ENCODE results near the gene FOXN4.

Gene FOXN4

DNA sequence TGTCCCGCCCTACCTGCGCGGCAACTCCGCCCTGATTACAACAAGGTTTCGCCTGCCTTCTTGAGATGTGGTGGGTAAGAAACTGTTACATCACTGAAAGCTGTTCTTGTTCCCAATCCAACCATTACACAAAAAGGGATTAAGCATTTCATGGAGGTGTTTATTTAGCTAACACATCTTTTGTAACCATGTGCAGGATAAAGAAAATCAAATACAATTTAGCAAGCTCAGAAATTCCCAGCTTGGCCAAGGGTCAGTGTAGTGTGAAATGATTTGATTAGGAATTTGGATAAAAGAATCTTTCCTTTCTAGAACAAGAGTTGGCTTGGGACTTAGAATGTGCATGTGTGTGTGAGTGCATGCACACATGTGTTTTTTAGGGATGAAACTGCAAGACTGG lies 6.3 kb downstream of the FOXN4 start:
- Histone ChIP-seq H3K9me3 (ENCODE audit: low read length) (no peaks in the 10 kb centered on the region), H3K36me3 (ENCODE audit: insufficient read depth, low read length) (no peaks in the 10 kb centered on the region), H3K4me3 (ENCODE audit: low read depth in 1 of 2, low read length in 2 of 2) (no peak overlapping the region), H3K27me3 (ENCODE audit: control insufficient read depth in 1 of 2, insufficient read depth in 2 of 2, low read length in 2 of 2) (peaks cover 10 to 11% of the 10 kb centered on the region in 2 donors), H3K4me1 (ENCODE audit: insufficient read depth, low read length) (no peaks in the 10 kb centered on the region), H3K27ac (ENCODE audit: low read depth, low read length) (no peak overlapping the region), H3K9ac (ENCODE audit: low read length) (no peak overlapping the region)

DNA sequence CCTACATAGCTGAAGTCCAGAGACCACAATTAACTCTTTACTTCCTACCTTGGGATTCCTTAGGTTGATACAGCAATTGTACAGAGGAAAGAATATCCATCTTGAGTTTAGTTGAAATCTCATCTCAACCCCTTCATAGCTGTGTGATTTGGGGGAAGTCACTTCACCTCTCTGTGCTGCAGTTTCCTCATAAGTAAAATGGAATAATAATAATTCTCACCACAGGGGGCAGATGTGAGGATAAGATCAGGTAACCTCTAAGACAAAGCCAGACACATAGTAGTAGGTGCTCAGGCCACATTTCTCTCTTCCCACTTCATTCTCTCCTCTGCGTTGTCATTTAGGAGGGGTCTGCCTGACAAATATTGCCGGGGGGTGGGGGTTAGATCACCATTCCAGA lies 6.7 kb downstream of the FOXN4 start:
- no peaks in the 10 kb centered on the region for H3K36me3 ChIP-seq (ENCODE audit: insufficient read depth, low read length)
- H3K9me3 ChIP-seq (ENCODE audit: low read length), result no peaks in the 10 kb centered on the region
- no peaks in the 10 kb centered on the region for H3K4me1 ChIP-seq (ENCODE audit: insufficient read depth, low read length)
- no peak overlapping the region for H3K4me3 ChIP-seq (ENCODE audit: low read depth in 1 of 2, low read length in 2 of 2)
- peaks cover 6 to 10% of the 10 kb centered on the region in 2 donors for H3K27me3 ChIP-seq (ENCODE audit: control insufficient read depth in 1 of 2, insufficient read depth in 2 of 2, low read length in 2 of 2)
- no peak overlapping the region for H3K27ac ChIP-seq (ENCODE audit: low read depth, low read length)
- no peak overlapping the region for H3K9ac ChIP-seq (ENCODE audit: low read length)

DNA sequence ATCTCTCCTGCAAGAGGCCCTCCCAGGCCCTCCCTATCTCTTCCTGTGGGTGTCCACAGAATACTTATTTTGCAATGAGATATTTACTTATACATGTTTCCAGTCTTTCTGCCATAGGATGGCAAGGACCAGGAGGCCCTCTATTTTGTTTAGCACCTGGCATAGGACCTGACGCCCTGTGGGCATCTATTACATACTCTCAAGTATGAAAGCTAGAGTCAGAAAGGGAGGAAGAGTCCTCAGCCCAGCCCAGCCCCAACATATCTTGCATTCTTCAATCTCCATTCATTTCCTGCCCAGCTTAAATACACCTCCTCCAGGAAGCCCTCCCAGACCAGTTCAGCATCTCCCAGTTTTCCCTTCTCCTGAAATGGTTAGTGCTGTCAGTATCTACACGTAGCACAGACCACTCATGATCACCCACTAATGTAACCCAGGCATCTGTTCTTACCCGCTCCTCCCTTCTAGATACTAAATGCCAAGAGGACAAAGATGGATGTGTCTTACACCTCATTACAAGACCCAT lies 7.4 kb downstream of the FOXN4 start:
- Histone ChIP-seq H3K4me3 (ENCODE audit: low read depth in 1 of 2, low read length in 2 of 2) (no peak overlapping the region), H3K4me1 (ENCODE audit: insufficient read depth, low read length) (no peaks in the 10 kb centered on the region), H3K9ac (ENCODE audit: low read length) (no peak overlapping the region), H3K36me3 (ENCODE audit: insufficient read depth, low read length) (no peaks in the 10 kb centered on the region), H3K9me3 (ENCODE audit: low read length) (no peaks in the 10 kb centered on the region), H3K27ac (ENCODE audit: low read depth, low read length) (no peak overlapping the region), H3K27me3 (ENCODE audit: control insufficient read depth in 1 of 2, insufficient read depth in 2 of 2, low read length in 2 of 2) (peaks cover 0 to 10% of the 10 kb centered on the region in 2 donors)

DNA sequence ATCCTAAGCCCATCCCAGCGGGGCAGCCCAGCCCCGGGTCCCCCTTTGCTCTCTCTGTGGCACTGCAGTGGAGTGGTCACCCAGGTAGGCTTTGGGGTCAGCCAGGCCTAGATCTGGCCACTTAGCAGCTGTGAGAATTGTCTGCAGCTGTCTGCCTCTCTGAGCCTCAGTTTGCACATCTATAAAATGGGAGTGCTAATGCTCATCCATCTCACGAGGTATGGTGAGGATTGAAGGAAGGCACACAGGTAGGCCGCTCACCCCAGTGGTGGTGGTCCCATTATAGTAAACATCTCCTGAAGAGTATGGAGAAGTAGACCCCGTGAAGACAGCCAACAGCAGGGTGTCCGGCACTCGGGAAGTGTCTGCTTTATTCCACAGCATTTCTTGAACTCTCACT lies 9.2 kb downstream of the FOXN4 start:
- Histone ChIP-seq H3K4me3 (ENCODE audit: low read depth in 1 of 2, low read length in 2 of 2) (no peak overlapping the region), H3K4me1 (ENCODE audit: insufficient read depth, low read length) (no peaks in the 10 kb centered on the region), H3K9me3 (ENCODE audit: low read length) (no peaks in the 10 kb centered on the region), H3K9ac (ENCODE audit: low read length) (no peak overlapping the region), H3K36me3 (ENCODE audit: insufficient read depth, low read length) (no peaks in the 10 kb centered on the region), H3K27me3 (ENCODE audit: control insufficient read depth in 1 of 2, insufficient read depth in 2 of 2, low read length in 2 of 2) (no peaks in the 10 kb centered on the region), H3K27ac (ENCODE audit: low read depth, low read length) (no peak overlapping the region)

DNA sequence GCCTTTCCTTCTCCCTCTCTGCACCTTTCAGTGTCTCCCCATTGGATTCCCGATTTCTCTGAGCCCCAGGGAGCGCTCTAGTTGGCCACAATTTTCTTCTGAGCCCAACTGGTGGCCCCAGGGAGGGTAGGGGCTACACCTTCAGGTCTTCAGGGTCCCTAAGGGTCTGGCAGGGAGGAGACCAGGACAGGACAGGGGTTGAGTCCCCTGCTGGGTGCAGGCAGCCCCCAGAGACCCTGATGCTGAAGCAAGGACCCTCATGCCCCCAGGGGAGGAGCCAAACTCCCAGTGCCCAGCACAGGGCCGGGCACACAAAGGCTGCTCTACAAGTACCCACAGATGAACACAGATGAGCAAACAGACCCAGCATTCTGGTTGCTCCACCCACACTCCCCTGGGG lies 12.7 kb downstream of the FOXN4 start:
- Histone ChIP-seq H3K27me3 (ENCODE audit: control insufficient read depth in 1 of 2, insufficient read depth in 2 of 2, low read length in 2 of 2) (no peaks in the 10 kb centered on the region), H3K4me3 (ENCODE audit: low read depth in 1 of 2, low read length in 2 of 2) (no peak overlapping the region)

DNA sequence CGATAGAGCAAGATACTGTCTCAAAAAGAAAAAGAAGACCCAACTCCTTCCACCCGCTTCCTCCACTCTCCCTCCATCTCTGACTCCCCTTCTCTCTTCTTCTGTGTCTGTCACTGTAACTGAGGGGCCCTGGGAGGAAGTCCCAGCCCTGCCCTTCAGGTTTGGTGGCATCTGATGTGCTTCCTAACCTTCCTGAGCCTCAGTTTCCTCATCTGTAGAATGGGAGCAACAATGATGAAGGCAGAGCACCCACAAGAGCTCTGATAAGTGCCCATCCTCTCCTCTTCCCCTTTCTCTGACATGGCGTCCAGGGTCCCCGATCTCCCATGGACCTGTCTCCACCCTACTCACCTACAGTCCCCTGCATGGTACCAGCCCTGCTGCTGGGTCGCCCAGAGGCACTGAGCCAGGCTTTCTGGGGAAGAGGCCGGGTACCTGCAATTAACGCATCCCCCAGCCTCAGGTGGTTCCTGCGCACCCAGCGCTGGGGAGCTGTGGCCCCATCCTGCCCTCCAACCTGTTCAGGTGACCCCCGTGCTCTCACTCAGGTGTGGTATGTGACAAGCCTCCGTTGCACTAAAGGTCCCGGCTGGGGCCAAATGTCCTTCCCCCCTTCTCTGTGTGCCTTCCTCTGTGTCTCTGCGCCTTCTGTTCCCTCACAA lies 13.2 kb downstream of the FOXN4 start:
- H3K36me3 ChIP-seq (ENCODE audit: insufficient read depth, low read length), result no peaks in the 10 kb centered on the region
- no peaks in the 10 kb centered on the region for H3K27me3 ChIP-seq (ENCODE audit: control insufficient read depth in 1 of 2, insufficient read depth in 2 of 2, low read length in 2 of 2)
- H3K4me1 ChIP-seq (ENCODE audit: insufficient read depth, low read length), result peaks cover 9% of the 10 kb centered on the region
- H3K4me3 ChIP-seq (ENCODE audit: low read depth in 1 of 2, low read length in 2 of 2), result no peak overlapping the region
- H3K27ac ChIP-seq (ENCODE audit: low read depth, low read length), result no peak overlapping the region
- no peaks in the 10 kb centered on the region for H3K9me3 ChIP-seq (ENCODE audit: low read length)
- H3K9ac ChIP-seq (ENCODE audit: low read length), result no peak overlapping the region

More for the DNA sequence above, 12.7 kb downstream of the FOXN4 start:
- no peaks in the 10 kb centered on the region for H3K9me3 ChIP-seq (ENCODE audit: low read length)
- peaks cover 5% of the 10 kb centered on the region for H3K4me1 ChIP-seq (ENCODE audit: insufficient read depth, low read length)
- no peak overlapping the region for H3K9ac ChIP-seq (ENCODE audit: low read length)
- H3K36me3 ChIP-seq (ENCODE audit: insufficient read depth, low read length), result no peaks in the 10 kb centered on the region
- no peak overlapping the region for H3K27ac ChIP-seq (ENCODE audit: low read depth, low read length)

DNA sequence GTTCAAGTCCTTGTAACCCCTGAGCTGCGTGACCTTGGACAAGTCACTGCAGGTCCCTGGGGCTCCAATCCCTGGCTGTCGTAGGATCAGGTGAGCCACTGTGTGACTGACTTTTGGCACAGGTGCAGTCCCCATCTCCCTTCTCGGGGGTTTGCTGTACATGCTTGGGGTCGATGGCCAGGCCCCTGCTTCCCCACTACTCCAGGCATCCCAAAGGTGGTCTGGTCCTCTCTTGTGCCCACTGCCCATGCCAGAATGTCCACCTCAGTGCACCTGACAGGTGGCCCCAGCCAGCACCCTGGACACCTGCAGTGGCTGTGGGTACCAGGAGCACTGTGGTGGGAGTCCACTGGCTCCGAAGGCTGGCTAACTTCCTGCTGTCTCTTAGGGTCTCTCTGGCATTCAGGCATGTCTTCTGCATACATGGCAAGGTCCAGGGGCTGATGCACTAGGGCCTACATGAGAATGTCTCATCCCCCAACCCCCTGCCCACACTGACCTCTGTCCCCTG lies 14.7 kb downstream of the FOXN4 start:
- Histone ChIP-seq H3K9ac (ENCODE audit: low read length) (no peak overlapping the region), H3K9me3 (ENCODE audit: low read length) (no peaks in the 10 kb centered on the region), H3K36me3 (ENCODE audit: insufficient read depth, low read length) (no peaks in the 10 kb centered on the region), H3K27me3 (ENCODE audit: control insufficient read depth in 1 of 2, insufficient read depth in 2 of 2, low read length in 2 of 2) (no peaks in the 10 kb centered on the region), H3K4me3 (ENCODE audit: low read depth in 1 of 2, low read length in 2 of 2) (no peak overlapping the region), H3K27ac (ENCODE audit: low read depth, low read length) (no peak overlapping the region), H3K4me1 (ENCODE audit: insufficient read depth, low read length) (peaks cover 14% of the 10 kb centered on the region)

DNA sequence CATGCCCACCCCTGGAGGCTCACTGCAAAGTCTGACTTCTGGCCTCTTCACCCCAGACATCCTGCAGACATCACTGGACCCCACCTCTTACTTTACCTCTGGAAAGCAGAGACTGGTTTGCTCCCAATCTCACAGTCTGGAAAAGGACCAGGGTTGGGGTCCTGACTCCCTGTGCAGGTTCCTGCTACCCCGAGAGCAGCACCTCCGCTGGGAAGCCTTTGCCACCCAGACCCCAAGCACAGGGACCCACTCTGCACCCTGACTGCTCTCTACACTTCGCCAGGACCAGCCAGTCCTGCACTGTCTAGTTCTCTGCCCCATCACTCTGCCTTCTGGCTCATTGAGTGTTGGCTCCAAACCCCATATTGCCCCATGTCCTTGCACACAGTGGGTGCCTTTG lies 16.0 kb downstream of the FOXN4 start:
- H3K36me3 ChIP-seq (ENCODE audit: insufficient read depth, low read length), result no peaks in the 10 kb centered on the region
- no peak overlapping the region for H3K4me3 ChIP-seq (ENCODE audit: low read depth in 1 of 2, low read length in 2 of 2)
- H3K9ac ChIP-seq (ENCODE audit: low read length), result no peak overlapping the region
- H3K27ac ChIP-seq (ENCODE audit: low read depth, low read length), result no peak overlapping the region
- no peaks in the 10 kb centered on the region for H3K9me3 ChIP-seq (ENCODE audit: low read length)
- H3K27me3 ChIP-seq (ENCODE audit: control insufficient read depth in 1 of 2, insufficient read depth in 2 of 2, low read length in 2 of 2), result no peaks in the 10 kb centered on the region
- peaks cover 14% of the 10 kb centered on the region for H3K4me1 ChIP-seq (ENCODE audit: insufficient read depth, low read length)

DNA sequence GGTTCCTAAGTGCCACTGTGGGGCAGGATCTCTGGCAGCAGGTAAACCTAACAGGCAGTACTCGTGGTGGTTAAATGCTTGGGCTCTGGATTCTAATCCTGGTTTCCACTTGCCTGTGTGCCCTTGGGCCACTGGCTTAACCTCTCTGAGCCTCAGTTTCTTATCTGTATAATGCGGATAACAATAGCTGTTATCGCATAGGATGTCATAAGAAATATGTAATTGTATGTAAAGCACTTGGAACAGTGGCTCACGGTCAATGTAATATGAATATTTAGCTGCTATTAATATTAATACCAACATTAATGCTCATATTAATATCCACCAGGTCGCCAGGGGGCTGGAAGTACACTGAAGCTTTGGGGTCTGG lies 16.8 kb downstream of the FOXN4 start:
- no peaks in the 10 kb centered on the region for H3K9me3 ChIP-seq (ENCODE audit: low read length)
- H3K36me3 ChIP-seq (ENCODE audit: insufficient read depth, low read length), result no peaks in the 10 kb centered on the region
- no peaks in the 10 kb centered on the region for H3K27me3 ChIP-seq (ENCODE audit: control insufficient read depth in 1 of 2, insufficient read depth in 2 of 2, low read length in 2 of 2)
- H3K4me3 ChIP-seq (ENCODE audit: low read depth in 1 of 2, low read length in 2 of 2), result no peak overlapping the region
- peaks cover 14% of the 10 kb centered on the region for H3K4me1 ChIP-seq (ENCODE audit: insufficient read depth, low read length)
- H3K9ac ChIP-seq (ENCODE audit: low read length), result no peak overlapping the region
- H3K27ac ChIP-seq (ENCODE audit: low read depth, low read length), result no peak overlapping the region

DNA sequence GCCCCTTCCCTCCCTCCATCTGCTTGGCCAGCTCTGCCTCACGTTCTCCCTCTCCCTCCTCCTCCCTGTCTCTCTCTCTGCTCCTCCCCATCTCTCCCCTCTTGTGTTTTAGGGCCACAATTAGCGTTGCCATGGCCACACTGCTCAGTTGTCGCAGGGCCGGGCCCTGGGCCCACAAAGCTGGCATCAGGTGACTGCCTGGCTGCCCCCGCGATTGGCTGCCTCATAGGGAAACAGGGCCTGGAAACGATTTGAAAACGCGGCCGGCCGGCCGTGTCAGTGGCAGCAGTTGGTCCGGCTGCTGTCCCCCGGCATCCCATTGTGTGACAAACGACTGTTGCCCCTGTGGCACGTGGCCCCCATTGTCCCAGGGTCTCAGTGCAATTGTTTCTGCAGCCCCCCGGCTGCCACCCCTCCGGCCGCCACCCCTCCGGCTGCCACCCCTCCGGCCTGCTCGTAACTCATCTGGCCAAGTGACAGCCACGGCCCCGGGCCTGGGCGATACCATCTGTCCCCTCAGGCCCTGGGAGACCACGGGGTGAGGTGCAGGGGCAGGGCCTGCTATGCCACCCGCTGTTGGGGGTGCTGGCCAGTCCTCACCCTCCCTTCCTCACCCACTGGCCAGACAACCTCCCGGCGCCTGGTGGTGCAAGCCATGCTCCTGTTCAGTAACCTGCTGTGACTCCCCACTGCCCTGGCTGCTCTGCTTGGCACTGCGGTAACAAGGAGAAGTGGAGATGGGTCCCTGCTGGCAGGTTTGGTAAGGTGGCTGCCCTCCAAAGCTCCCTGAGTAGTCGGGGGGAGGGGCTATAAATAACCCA lies 17.4 kb downstream of the FOXN4 start:
- no peaks in the 10 kb centered on the region for H3K27me3 ChIP-seq (ENCODE audit: control insufficient read depth in 1 of 2, insufficient read depth in 2 of 2, low read length in 2 of 2)
- H3K4me1 ChIP-seq (ENCODE audit: insufficient read depth, low read length), result peaks cover 14% of the 10 kb centered on the region
- H3K9me3 ChIP-seq (ENCODE audit: low read length), result no peaks in the 10 kb centered on the region
- no peaks in the 10 kb centered on the region for H3K36me3 ChIP-seq (ENCODE audit: insufficient read depth, low read length)
- peak overlapping the region; percentile 33 for H3K9ac ChIP-seq (ENCODE audit: low read length)
- H3K27ac ChIP-seq (ENCODE audit: low read depth, low read length), result peak overlapping the region; percentile 27
- peak overlapping the region in 1 of 2 donors; percentile 52 for H3K4me3 ChIP-seq (ENCODE audit: low read depth in 1 of 2, low read length in 2 of 2)

DNA sequence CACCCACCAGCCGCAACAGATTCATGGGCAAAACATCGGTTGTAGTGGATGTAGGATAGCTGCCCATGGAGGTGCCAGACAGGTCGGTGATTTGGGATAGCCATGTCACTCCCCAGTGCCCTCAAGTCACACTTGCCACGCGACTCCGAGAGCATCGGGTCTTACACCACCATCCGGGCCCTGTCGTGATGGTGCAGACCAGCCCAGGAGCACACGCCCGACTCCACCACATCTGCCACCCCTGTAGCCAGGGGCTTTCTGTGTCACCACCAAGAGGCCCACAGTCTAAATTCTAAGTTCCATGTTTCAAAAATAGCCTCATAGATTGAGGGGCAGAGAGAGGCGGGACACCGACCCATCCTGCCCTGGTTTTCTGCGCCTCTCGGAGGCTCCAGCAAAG lies 18.0 kb downstream of the FOXN4 start:
- Histone ChIP-seq H3K9me3 (ENCODE audit: low read length) (no peaks in the 10 kb centered on the region), H3K36me3 (ENCODE audit: insufficient read depth, low read length) (no peaks in the 10 kb centered on the region), H3K27me3 (ENCODE audit: control insufficient read depth in 1 of 2, insufficient read depth in 2 of 2, low read length in 2 of 2) (no peaks in the 10 kb centered on the region), H3K4me1 (ENCODE audit: insufficient read depth, low read length) (peaks cover 14% of the 10 kb centered on the region), H3K27ac (ENCODE audit: low read depth, low read length) (peak overlapping the region; percentile 27), H3K9ac (ENCODE audit: low read length) (peak overlapping the region; percentile 33), H3K4me3 (ENCODE audit: low read depth in 1 of 2, low read length in 2 of 2) (peak overlapping the region in 1 of 2 donors; percentile 52)

Measured in muscle layer of colon (tissue), 2 donors.